ENCODE measurements around the gene IL17REL. TPM values are rescaled to one million over a fixed set of nuclear protein-coding genes. Genes with fewer than 3 reads are reported as not detected.
A peak's percentile ranks its signal among the peaks of the same experiment; 100 is the strongest.
"Not testable (repeated sequence)": the region's sequence is repeated elsewhere in the genome, so short reads cannot be mapped to it uniquely, and the experiment has no call there.

IL17REL gene
- total RNA-seq, 1 donor from 2014 or later, result 0.07 TPM

GRCh38 chr22:49992921-49993648 lies 19.5 kb downstream of the IL17REL start:
- no peak for DNase-seq (ENCODE audit: low read depth, low spot score)

GRCh38 chr22:49991907-49992533 lies 20.5 kb downstream of the IL17REL start:
- peaks cover 22% of the 10 kb centered on the region for H3K27me3 Mint-ChIP-seq (ENCODE audit: low read depth)
- no peak overlapping the region for H3K27ac Mint-ChIP-seq (ENCODE audit: unreplicated experiment)
- H3K4me3 Mint-ChIP-seq, result no peak overlapping the region
- H3K36me3 Mint-ChIP-seq (ENCODE audit: low read depth), result peaks cover 2% of the 10 kb centered on the region
- TF ChIP-seq CTCF (conservative IDR thresholded peaks at IDR 0.05), result no peak
- no peak for DNase-seq (ENCODE audit: low read depth, low spot score)
- no peaks in the 10 kb centered on the region for H3K4me1 Mint-ChIP-seq
- H3K9me3 Mint-ChIP-seq, result peaks cover 10% of the 10 kb centered on the region

More at GRCh38 chr22:49992921-49993648, 19.5 kb downstream of the IL17REL start:
- Mint-ChIP-seq H3K4me1 (no peaks in the 10 kb centered on the region), H3K36me3 (ENCODE audit: low read depth) (peaks cover 2% of the 10 kb centered on the region), H3K27ac (ENCODE audit: unreplicated experiment) (no peak overlapping the region), H3K9me3 (peaks cover 10% of the 10 kb centered on the region), H3K4me3 (no peak overlapping the region), H3K27me3 (ENCODE audit: low read depth) (peaks cover 17% of the 10 kb centered on the region)
- peak; percentile 67 for TF ChIP-seq CTCF (conservative IDR thresholded peaks at IDR 0.05)

- Mint-ChIP-seq H3K27me3 (ENCODE audit: low read depth) (peaks cover 29% of the 10 kb centered on the region), H3K4me3 (no peak overlapping the region), H3K27ac (ENCODE audit: unreplicated experiment) (no peak overlapping the region)
These were observed 21.4 kb downstream of the IL17REL start for GRCh38 chr22:49991167-49991566.

GRCh38 chr22:49989826-49990225 lies 22.7 kb downstream of the IL17REL start:
- Mint-ChIP-seq H3K36me3 (ENCODE audit: low read depth) (peaks cover 12% of the 10 kb centered on the region), H3K9me3 (peaks cover 23% of the 10 kb centered on the region), H3K27me3 (ENCODE audit: low read depth) (peaks cover 43% of the 10 kb centered on the region)
- not testable (repeated sequence) for H3K4me3 Mint-ChIP-seq; H3K4me1 Mint-ChIP-seq; DNase-seq (ENCODE audit: low read depth, low spot score); H3K27ac Mint-ChIP-seq (ENCODE audit: unreplicated experiment)

More at GRCh38 chr22:49991167-49991566, 21.4 kb downstream of the IL17REL start:
- no peak for TF ChIP-seq CTCF (conservative IDR thresholded peaks at IDR 0.05)
- no peak for DNase-seq (ENCODE audit: low read depth, low spot score)
- no peaks in the 10 kb centered on the region for H3K4me1 Mint-ChIP-seq
- H3K36me3 Mint-ChIP-seq (ENCODE audit: low read depth), result peaks cover 6% of the 10 kb centered on the region
- H3K9me3 Mint-ChIP-seq, result peaks cover 17% of the 10 kb centered on the region

GRCh38 chr22:49986325-49986724 lies 26.2 kb downstream of the IL17REL start:
- H3K9me3 Mint-ChIP-seq, result peaks cover 23% of the 10 kb centered on the region
- H3K4me3 Mint-ChIP-seq, result no peak overlapping the region
- peaks cover 4% of the 10 kb centered on the region for H3K4me1 Mint-ChIP-seq
- no peak for TF ChIP-seq CTCF (conservative IDR thresholded peaks at IDR 0.05)
- H3K36me3 Mint-ChIP-seq (ENCODE audit: low read depth), result peaks cover 12% of the 10 kb centered on the region
- DNase-seq (ENCODE audit: low read depth, low spot score), result no peak
- peaks cover 55% of the 10 kb centered on the region for H3K27me3 Mint-ChIP-seq (ENCODE audit: low read depth)
- H3K27ac Mint-ChIP-seq (ENCODE audit: unreplicated experiment), result no peak overlapping the region

All from neural crest cell (in vitro differentiated cells).